Measurements from ENCODE around the gene SLIT3. TPM values are rescaled to one million over a fixed set of nuclear protein-coding genes. Genes with fewer than 3 reads are reported as not detected.

SLIT3 gene
- polyA plus RNA-seq, 1 of the 3 experiments (the other 2 are of a cell fraction), result 119 TPM

GRCh38 chr5:168765086-168765550, 535.8 kb downstream of the SLIT3 start:
- no peak for TF ChIP-seq FOXM1 (IDR thresholded peaks at IDR 0.05; ENCODE audit: low read depth)
- no peak for TF ChIP-seq REST (IDR thresholded peaks at IDR 0.05; ENCODE audit: low read depth, low read length)
- TF ChIP-seq POLR2AphosphoS5 (IDR thresholded peaks at IDR 0.05; ENCODE audit: low read depth, low read length), result no peak
- no peak for TF ChIP-seq CTCF (IDR thresholded peaks at IDR 0.05)
- TF ChIP-seq TAF1 (IDR thresholded peaks at IDR 0.05; ENCODE audit: borderline replicate concordance, low read depth, low read length), result no peak
- no peak for TF ChIP-seq EZH2phosphoT487 (IDR thresholded peaks at IDR 0.05; ENCODE audit: borderline replicate concordance, low read depth)
- no peak for TF ChIP-seq TEAD4 (IDR thresholded peaks at IDR 0.05; ENCODE audit: borderline replicate concordance, insufficient read depth)
- no peak for TF ChIP-seq MAX (IDR thresholded peaks at IDR 0.05; ENCODE audit: low read depth)
- TF ChIP-seq RFX5 (IDR thresholded peaks at IDR 0.05; ENCODE audit: low read length), result no peak
- no peak for TF ChIP-seq RCOR1 (IDR thresholded peaks at IDR 0.05; ENCODE audit: low read length)
- no peak for TF ChIP-seq YY1 (IDR thresholded peaks at IDR 0.05; ENCODE audit: low read depth)
- TF ChIP-seq PBX3 (IDR thresholded peaks at IDR 0.05), result no peak
- TF ChIP-seq USF2 (IDR thresholded peaks at IDR 0.05; ENCODE audit: borderline replicate concordance, low read depth, low read length), result no peak
- TF ChIP-seq USF1 (IDR thresholded peaks at IDR 0.05; ENCODE audit: borderline replicate concordance, low read depth), result no peak
- TF ChIP-seq RXRA (IDR thresholded peaks at IDR 0.05; ENCODE audit: borderline replicate concordance, low read depth), result no peak
- no peak overlapping the region for H3K9ac ChIP-seq
- ChIA-PET POLR2A (interaction anchor here (0.7 to 1.3 kb wide), 4 partner anchors 9 to 179 kb away, joined by 3 to 7 read pairs (median 4); no protein-coding TSS in a partner anchor), CTCF (interaction anchor here (0.9 to 1.9 kb wide), 4 partner anchors 18 to 496 kb away, joined by 3 to 6 read pairs (median 4); no protein-coding TSS in a partner anchor)
- no peaks in the 10 kb centered on the region for H3K9me3 ChIP-seq
- no peaks in the 10 kb centered on the region for H3F3A ChIP-seq (replicated peaks; ENCODE audit: insufficient read depth)
- H4K20me1 ChIP-seq (ENCODE audit: insufficient read depth), result no peaks in the 10 kb centered on the region
- DNase-seq, result no peak
- peak overlapping the region; percentile 52 to 96; a peak in 3 of 4 replicates for H3K27ac ChIP-seq (ENCODE audit: low read depth in 2 of 2, low read length in 1 of 2)
- no peaks in the 10 kb centered on the region for H3K27me3 ChIP-seq (ENCODE audit: insufficient read depth)
- peaks cover 19 to 97% of the 10 kb centered on the region in 2 experiments for H3K36me3 ChIP-seq (replicated peaks in 1 of 2; ENCODE audit: control insufficient read depth in 1 of 2, insufficient read depth in 2 of 2, low read length in 1 of 2)
- WGBS (ENCODE audit: low lambda C conversion rate), result 87% methylated on average over 15 of the region's 15 CpGs
- H3K79me2 ChIP-seq (ENCODE audit: insufficient read depth), result no peaks in the 10 kb centered on the region
- H3K4me3 ChIP-seq (ENCODE audit: low read depth in 2 of 2, low read length in 1 of 2), result no peak overlapping the region
- H2AFZ ChIP-seq (ENCODE audit: low read depth), result no peak overlapping the region
- H3K9me2 ChIP-seq, result no peaks in the 10 kb centered on the region
- no peak overlapping the region for H3K4me2 ChIP-seq
- H3K4me1 ChIP-seq (ENCODE audit: control insufficient read depth in 1 of 2, insufficient read depth in 2 of 2, low read depth in 1 of 2, low read length in 1 of 2), result peaks cover 15 to 72% of the 10 kb centered on the region in 2 experiments; a peak in 3 of 4 replicates

Data from SK-N-SH (cell line).